ENCODE data around the gene ERC1.
"Not testable (repeated sequence)": the region's sequence is repeated elsewhere in the genome, so short reads cannot be mapped to it uniquely, and the experiment has no call there.

The ERC1 gene

DNA sequence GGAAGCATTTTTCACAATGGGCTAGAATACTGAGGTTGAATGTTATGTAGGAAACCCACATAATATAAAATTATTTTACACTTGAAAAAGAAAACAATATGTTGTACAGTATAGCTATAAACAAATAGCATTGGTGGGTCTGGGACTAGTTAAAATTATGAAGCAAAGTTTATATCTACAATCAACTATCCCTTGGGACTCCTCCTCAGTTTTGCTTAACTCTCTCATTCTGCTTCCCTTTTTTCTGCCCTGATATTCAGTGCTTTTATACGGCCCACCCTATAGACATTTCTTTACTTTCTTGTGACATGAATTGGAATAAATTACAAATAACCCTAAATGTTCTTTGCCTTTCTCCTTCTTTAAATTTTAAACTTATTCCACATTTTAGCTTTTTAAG, 302.9 kb downstream of the ERC1 start:
- FAIRE-seq = no peak

GRCh38 chr12:1297206-1297605, 306.2 kb downstream of the ERC1 start:
- FAIRE-seq = no peak

GRCh38 chr12:1297639-1298175, 306.7 kb downstream of the ERC1 start:
- FAIRE-seq = no peak

- no peak for FAIRE-seq
These were observed 309.4 kb downstream of the ERC1 start for GRCh38 chr12:1300460-1300859.

DNA sequence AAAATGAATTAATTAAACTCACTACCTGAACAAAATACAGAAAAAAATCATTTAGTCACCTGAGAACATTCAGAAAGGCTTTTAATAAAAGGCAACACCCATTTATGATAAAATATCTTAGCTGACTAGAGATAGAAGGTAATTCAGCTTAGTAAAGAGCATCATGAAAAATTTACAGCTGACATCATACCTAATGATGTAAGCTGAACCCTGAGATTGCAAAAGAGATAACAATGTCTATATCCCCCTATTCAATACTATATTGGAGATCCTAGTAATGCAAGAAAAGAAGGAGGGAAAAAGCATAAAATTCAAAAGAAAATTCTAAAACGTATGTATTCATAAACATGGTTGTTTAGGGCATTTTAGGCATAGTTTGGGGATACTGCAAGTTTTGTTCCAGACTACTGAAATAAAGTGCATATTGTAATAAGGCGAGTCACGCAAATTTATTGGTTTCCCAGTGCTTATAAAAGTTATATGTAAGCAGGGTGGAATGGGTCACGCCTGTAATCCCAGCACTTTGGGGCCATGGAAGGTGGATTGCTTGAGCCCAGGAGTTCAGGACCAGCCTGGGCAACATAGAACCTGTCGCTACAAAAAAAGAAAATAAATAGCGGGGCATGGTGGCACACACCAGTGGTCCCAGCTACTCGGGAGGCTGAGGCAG, 311.3 kb downstream of the ERC1 start:
- FAIRE-seq = no peak

DNA sequence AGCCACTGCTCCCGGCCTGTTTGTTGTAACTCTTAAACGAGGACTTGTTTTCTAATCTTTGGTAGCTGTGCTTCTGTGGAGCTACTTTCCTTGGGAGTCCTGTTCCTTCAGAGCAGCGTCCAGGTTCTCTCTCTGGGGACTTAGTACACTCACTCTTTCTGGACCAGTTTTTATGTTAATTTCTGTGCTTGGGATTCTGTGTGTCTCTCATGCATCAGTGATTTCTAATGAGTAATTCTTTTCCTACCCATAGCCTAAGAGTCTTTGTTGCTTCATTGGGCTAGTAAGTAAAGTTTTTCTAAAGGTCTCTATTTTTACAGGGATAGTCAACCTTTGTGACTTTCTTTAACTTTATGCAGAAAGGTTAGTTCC, 314.0 kb downstream of the ERC1 start:
- no peak for FAIRE-seq

- FAIRE-seq = no peak
These were observed 314.9 kb downstream of the ERC1 start for GRCh38 chr12:1305791-1306500.

GRCh38 chr12:1306817-1307216, 315.8 kb downstream of the ERC1 start:
- FAIRE-seq = no peak

- no peak for FAIRE-seq
These were observed 316.8 kb downstream of the ERC1 start for GRCh38 chr12:1307796-1308195.

DNA sequence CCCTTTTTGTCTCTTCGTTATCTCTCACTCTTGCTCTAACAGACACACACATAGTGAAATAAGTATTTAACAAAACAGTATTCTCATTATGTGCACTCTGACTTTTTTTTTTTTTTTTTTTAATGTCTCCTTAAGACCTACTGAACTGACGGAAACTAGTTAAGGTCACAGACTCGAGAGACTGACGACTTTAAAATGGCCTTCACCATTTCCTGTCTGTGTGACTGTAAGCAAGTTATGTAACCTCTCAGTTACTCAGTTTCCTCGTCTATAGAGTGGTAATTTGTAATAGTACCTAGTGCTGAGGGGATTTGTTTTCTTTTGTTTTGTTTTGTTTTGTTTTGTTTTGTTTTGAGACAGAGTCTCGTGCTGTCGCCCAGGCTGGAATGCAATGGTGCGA, 318.6 kb downstream of the ERC1 start:
- no peak for FAIRE-seq

- FAIRE-seq = no peak
These were observed 319.6 kb downstream of the ERC1 start for GRCh38 chr12:1310653-1311052.

GRCh38 chr12:1311145-1311544, 320.1 kb downstream of the ERC1 start:
- FAIRE-seq = no peak

DNA sequence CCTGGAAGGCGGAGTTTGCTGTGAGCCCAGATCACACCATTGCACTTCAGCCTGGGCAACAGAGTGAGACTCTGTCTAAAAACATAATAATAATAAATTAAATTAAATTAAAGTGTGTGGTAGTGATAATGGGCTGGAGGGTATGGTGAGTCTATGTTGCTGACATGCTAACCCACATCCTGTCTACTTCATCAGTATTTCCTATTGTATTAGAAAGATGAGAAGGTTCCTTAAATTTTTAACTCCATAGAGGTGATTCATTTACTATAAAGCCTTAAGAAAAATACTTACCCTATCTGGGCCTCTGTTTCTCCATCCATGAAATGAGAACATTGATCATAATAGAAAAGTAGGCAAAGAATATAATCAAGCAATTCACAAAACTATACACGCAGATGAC, 322.9 kb downstream of the ERC1 start:
- FAIRE-seq = no peak

DNA sequence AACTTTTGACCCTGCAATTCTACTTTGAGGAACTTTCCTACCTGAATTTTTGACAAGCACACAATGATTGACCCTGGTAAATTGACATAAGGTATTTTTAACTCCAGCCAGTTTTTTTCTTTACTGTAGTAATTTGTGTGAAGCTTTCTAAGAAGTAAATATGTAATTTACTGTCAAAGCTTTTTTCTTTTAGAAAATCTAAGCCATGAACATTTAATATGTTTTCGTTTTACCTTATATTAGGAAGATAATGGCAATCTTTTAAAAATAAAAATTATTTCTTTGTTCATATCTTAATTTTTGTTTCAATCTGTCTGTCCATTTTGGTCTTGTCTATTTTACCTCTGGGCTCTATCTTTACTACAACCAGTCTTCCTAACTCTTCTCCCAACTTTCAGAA, 323.5 kb downstream of the ERC1 start:
- peak; percentile 25 for FAIRE-seq

- FAIRE-seq = not testable (repeated sequence)
These were observed 326.0 kb downstream of the ERC1 start for GRCh38 chr12:1316991-1317390.

DNA sequence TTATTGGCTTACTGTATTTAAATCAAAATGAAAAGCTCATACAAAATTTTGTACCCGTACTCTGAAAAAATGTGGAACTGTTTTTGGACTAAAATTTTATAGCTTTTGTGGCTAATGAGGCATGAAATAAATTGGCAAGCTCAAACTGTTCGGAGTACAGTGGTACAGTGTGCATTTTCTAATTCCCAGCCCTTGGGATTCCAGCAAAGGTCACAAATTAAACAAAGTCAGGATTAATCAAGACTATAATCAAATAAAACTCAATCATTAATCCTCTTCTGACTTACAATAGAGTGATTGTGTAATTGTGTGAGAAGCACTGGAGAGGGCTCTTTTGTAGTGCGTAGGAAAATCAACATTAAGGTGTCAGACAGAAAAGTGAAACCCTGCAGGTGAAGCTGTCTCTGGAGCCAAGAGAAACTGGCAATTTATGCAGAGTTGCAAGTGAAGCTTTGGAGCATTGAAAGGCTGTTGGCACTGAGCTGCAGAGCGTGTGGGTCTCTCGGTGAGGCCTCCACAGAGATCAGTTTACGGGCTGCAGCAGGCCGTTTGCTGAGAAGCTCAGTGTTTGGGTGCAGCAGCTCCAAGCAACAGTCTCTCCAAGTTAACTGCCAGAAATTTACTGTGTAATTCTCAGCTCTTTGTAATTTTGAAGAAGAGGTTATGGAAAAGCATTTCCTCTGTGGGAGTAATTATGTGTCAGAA, 327.5 kb downstream of the ERC1 start:
- no peak for FAIRE-seq

DNA sequence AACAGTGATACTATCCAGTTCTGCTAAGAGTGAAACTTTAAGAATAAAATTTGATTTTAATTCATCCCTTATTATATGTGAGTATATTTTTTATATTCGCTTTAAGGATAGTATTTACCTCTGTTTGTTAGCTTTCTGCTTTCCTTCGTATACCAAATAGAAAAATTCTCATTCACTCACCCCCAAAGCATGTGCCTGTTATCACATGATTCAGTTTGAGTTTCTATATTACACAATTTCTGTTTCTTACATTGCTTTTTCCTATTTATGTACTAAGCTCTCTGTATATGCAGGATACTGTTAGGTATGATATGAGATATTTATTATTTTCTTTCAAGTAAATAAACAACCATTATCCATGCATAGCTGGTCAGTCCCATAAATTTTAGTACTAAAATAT, 328.2 kb downstream of the ERC1 start:
- no peak for FAIRE-seq

DNA sequence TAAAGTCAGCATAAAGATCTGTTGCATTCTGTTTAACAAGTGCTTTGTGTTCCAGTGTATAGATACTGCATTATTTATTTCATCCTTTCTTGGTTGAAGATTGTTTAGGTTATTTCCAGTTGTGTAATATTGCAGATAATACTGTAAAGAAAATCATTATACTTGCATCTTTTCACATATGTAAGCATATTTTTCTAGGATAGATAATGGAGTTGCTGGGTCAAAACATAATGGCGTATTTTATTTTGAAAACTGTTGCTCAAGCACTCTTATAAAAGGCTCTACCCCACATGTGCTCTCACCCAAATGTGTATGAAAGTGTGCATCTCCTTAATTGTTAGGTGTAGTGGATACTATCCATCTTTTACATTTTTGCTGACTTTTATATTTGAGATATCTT, 329.0 kb downstream of the ERC1 start:
- no peak for FAIRE-seq

DNA sequence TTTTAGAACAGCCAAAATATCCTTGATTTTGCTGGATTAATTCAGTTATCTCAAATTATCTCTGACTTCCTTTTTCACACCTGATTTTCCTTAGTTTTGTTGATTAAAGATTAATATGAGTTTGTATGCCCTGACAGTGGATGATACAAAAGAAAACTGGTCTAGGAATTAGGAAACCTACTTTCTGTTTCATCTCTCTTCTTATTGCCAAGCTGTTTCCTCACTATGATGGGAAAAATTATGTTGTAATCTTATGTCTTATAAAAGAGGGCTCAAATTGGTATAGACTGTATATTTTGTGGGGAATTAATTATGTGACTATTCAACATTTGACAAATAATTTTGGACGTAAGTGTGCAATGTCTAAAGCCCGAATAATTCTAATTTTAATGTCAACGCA, 331.8 kb downstream of the ERC1 start:
- FAIRE-seq = no peak

DNA sequence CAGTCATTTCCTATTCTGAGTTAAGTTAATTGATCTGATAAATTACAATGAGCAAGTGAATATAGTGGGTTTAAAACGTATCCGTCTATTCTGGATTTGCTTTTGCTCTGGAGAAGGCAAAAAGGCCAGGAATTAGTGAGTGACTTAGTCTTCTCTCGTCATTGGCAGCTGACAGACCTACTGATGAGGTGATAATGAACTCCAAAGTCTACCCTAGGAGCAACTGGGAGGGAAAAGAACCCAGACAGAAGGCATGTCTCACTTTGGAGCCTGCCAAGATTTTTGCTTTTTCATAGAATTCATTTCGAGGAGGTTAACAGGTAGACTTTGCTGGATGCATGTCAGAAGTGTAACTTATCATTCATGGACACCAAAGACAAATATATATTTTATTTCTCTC, 333.1 kb downstream of the ERC1 start:
- no peak for FAIRE-seq

GRCh38 chr12:1324910-1325309, 333.9 kb downstream of the ERC1 start:
- FAIRE-seq = no peak

GRCh38 chr12:1325666-1326065, 334.6 kb downstream of the ERC1 start:
- FAIRE-seq = peak; percentile 39

- no peak for FAIRE-seq
These were observed 335.2 kb downstream of the ERC1 start for GRCh38 chr12:1326258-1326657.

DNA sequence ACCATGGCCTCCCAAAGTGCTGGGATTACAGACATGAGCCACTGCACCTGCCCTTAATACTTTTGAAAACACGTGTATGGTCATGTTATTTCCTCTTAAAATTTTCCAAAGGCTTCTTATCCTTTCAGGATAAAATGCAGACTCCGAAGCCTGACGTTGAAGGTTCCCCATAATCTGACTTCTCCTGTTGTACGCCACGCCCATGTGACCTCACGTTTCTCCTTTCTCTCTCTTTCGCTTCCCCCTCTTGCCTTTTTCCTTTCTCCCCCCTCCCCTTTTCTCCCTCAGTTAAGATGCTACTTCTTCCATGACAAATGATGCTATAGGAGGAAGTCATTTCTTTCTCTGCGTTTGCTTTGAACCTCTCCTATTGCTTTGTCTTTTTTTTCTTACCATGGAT, 337.4 kb downstream of the ERC1 start:
- FAIRE-seq = no peak

Data from A204.1 (cell line).